ENCODE data around the gene FATE1.

FATE1 gene

GRCh38 chrX:151698485-151698884, 17.4 kb upstream of the FATE1 start:
- no peak for DNase-seq (ENCODE audit: low read depth)
- TF ChIP-seq CTCF (IDR thresholded peaks at IDR 0.05; ENCODE audit: control insufficient read depth, insufficient read depth, low read depth, low read length, missing control alignments): no peak
- no peak overlapping the region for H3K4me3 ChIP-seq (ENCODE audit: control insufficient read depth, low read depth, low read length)

- DNase-seq (ENCODE audit: low read depth): no peak
Observed at GRCh38 chrX:151699746-151700145, 16.1 kb upstream of the FATE1 start.

GRCh38 chrX:151700581-151700980, 15.3 kb upstream of the FATE1 start:
- no peak for DNase-seq (ENCODE audit: low read depth)
- H3K4me3 ChIP-seq (ENCODE audit: control insufficient read depth, low read depth, low read length): no peak overlapping the region
- TF ChIP-seq CTCF (IDR thresholded peaks at IDR 0.05; ENCODE audit: control insufficient read depth, insufficient read depth, low read depth, low read length, missing control alignments): no peak

More at GRCh38 chrX:151699746-151700145, 16.1 kb upstream of the FATE1 start:
- H3K4me3 ChIP-seq (ENCODE audit: control insufficient read depth, low read depth, low read length): no peak overlapping the region
- TF ChIP-seq CTCF (IDR thresholded peaks at IDR 0.05; ENCODE audit: control insufficient read depth, insufficient read depth, low read depth, low read length, missing control alignments): no peak

- H3K4me3 ChIP-seq (ENCODE audit: control insufficient read depth, low read depth, low read length): no peak overlapping the region
- no peak for TF ChIP-seq CTCF (IDR thresholded peaks at IDR 0.05; ENCODE audit: control insufficient read depth, insufficient read depth, low read depth, low read length, missing control alignments)
- DNase-seq (ENCODE audit: low read depth): no peak
Observed at GRCh38 chrX:151701071-151701470, 14.8 kb upstream of the FATE1 start.

- no peak overlapping the region for H3K4me3 ChIP-seq (ENCODE audit: control insufficient read depth, low read depth, low read length)
- no peak for DNase-seq (ENCODE audit: low read depth)
- TF ChIP-seq CTCF (IDR thresholded peaks at IDR 0.05; ENCODE audit: control insufficient read depth, insufficient read depth, low read depth, low read length, missing control alignments): no peak
Observed at GRCh38 chrX:151701531-151701930, 14.3 kb upstream of the FATE1 start.

DNA sequence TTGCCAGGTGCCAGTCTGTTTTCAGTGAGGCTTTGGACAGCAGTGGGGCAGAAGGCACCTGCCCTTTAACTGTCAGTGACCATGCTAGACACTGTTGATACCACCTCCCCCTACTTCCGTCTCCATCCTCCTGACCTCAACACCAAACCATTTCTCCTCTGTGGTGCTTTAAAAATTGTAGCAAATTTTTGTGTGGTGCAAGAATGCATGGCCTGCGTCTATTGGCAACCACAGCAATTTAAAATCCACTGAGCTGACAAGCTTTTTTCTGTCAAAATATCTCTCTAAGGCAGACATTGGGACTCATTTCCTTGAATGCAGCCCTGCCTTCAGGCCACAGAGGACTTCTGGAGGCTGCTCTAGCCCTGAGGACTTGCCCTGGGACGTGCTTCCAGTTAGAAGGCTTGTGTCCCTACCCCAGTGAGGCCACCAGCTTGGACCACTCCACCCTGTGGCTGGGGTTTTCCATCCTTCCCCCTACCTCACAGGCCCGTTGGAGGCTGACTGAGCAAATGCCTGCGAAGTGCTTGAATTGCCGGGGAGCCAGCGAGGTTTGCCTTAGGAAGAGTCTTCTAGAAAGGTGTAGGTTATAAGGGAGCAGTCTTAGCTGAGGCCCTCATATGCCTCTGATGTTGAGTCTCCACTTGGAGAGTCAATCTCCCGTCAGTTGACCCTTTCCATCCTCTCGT, 13.7 kb upstream of the FATE1 start:
- no peak for TF ChIP-seq CTCF (IDR thresholded peaks at IDR 0.05; ENCODE audit: control insufficient read depth, insufficient read depth, low read depth, low read length, missing control alignments)
- no peak for DNase-seq (ENCODE audit: low read depth)
- no peak overlapping the region for H3K4me3 ChIP-seq (ENCODE audit: control insufficient read depth, low read depth, low read length)
